ENCODE results near the gene SATB2.

GRCh38 chr2:199458806-199459285, 1.1 kb upstream of the SATB2 start:
- TF ChIP-seq EP300 (IDR thresholded peaks at IDR 0.05) (no peak), CTCF (IDR thresholded peaks at IDR 0.05) (no peak)

Measured in ovary (tissue), 3 donors.